H1 (cell line): ENCODE measurements around the gene ATP6V1G1. TPM values are rescaled to one million over a fixed set of nuclear protein-coding genes. Genes with fewer than 3 reads are reported as not detected.

Experiments
- CBX8 ChIP-seq: fragments of 300-800, 300-1000 bp; sonication (generic); IDR thresholded peaks from 2 replicates; pipeline ENCODE4 v1.7.1; 2016; ENCODE audit warnings: low read depth, low read length, borderline replicate concordance
- CEBPB ChIP-seq: IDR thresholded peaks from 2 replicates; pipeline ENCODE4 v1.6.1; 2012; ENCODE audit warnings: low read depth, low read length
- CTCF ChIP-seq, 3 experiments: IDR thresholded peaks; 1 replicate in 2 of 3; 2 replicates in 1 of 3; pipeline versions ENCODE4 v1.5.1 to v1.6.1; 2011; ENCODE audit warnings: low read length in 3 of 3, mild to moderate bottlenecking in 3 of 3, inconsistent platforms in 2 of 3, low read depth in 1 of 3, moderate library complexity in 1 of 3; ENCODE audit not compliant: insufficient read depth in 1 of 3; ENCODE audit errors: control extremely low read depth in 1 of 3
- E2F6 ChIP-seq: IDR thresholded peaks from 2 replicates; pipeline ENCODE4 v1.6.1; 2012; ENCODE audit warnings: inconsistent platforms
- KDM1A ChIP-seq: fragments of 200-600, 300-600 bp; sonication (generic); IDR thresholded peaks from 2 replicates; pipeline ENCODE4 v1.7.1; 2016; ENCODE audit warnings: mild to moderate bottlenecking, low read length, borderline replicate concordance
- NANOG ChIP-seq: IDR thresholded peaks from 2 replicates; pipeline ENCODE4 v1.6.1; 2011; ENCODE audit warnings: low read length, low read depth, mild to moderate bottlenecking, inconsistent platforms; ENCODE audit not compliant: insufficient read depth, poor library complexity, severe bottlenecking
- SP4 ChIP-seq: IDR thresholded peaks from 2 replicates; pipeline ENCODE4 v1.6.1; 2012; ENCODE audit warnings: low read length, inconsistent platforms
- polyA plus RNA-seq, 7 experiments: library from polyadenylated mRNA; depleted of rRNA in 3 of 7; stranded (reverse) in 5 of 7; unstranded in 2 of 7; fragments of >200 nt in 5 of 7; fragments of 200-250 nt in 2 of 7; gene quantifications; 1 replicate in 5 of 7; 2 replicates in 1 of 7; 4 replicates in 1 of 7; pipeline versions ENCODE4 v1.2.1 to v1.2.3, GENCODE V29; 2011 to 2013; ENCODE audit warnings: missing spikeins in 2 of 7, mixed read lengths in 2 of 7
- total RNA-seq: library from RNA; stranded (reverse); fragmentation: NEBNext Ultra II Directional; extraction: Animal tissue kit (Norgen Biotek cat#: 25700); gene quantifications from 2 replicates; pipeline ENCODE4 v1.2.1, GENCODE V29; 2021
- TF ChIP-seq, protein P1 (sequence below): IDR thresholded peaks from 2 replicates; pipeline ENCODE4 v1.6.1; 2011; ENCODE audit warnings: low read depth, mild to moderate bottlenecking, low read length; ENCODE audit not compliant: insufficient read depth

Gene ATP6V1G1
- total and polyA plus RNA-seq, 2 of the 8 experiments (the other 6 are each of a cell fraction or from before 2014, with no cell fraction given): 112 to 124 TPM

DNA sequence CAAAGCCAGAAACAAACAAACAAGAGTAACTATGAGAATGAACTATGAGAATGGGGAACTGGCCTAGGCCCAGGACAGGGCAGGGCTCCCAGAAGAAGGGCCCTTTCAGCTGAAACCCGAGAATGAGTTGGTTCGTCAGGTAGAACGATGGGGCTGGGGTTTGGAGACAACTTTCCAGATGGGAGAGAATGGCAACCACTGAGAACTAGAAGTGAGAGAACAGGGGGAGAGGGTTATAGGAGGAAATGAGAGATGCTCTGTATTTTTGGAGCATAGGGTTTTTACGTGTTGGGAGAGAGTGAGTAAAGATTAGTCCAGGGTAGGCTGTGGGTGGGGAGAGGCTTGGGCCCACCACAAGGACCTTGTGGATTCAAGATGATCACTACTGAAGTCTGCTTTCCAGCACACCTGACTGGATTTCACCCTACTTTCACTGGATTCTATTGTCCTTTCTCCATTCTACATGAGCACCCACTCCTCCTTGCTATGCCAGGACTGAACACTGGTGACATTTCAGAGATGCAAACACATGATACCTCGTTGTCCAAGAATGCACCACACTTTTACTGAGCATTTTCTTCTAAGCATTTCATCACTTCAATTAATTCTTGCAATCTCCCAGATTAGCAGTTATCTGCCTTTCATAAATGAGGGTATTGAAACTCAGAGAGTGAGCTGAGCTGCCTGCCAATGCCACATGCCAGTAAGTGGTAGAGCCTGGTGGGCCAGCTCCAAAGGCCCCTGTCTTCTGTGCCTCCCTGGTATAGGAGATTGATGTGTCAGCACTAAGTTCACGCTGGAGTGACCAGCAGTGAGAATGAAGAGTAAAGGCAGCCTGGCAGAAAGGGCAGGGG lies 20.3 kb downstream of the ATP6V1G1 start (continued):
- TF ChIP-seq KDM1A (no peak), NANOG (no peak), CTCF (IDR thresholded peaks at IDR 0.05; ENCODE audit: control extremely low read depth in 1 of 3, insufficient read depth in 1 of 3, low read depth in 1 of 3, low read length in 3 of 3) (no peak), CEBPB (no peak), E2F6 (no peak), CBX8 (no peak), SP4 (no peak)
- TF ChIP-seq, protein P1, sequence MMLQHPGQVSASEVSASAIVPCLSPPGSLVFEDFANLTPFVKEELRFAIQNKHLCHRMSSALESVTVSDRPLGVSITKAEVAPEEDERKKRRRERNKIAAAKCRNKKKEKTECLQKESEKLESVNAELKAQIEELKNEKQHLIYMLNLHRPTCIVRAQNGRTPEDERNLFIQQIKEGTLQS: no peak
